ENCODE measurements around the gene BCL7A. TPM values are rescaled to one million over a fixed set of nuclear protein-coding genes. Genes with fewer than 3 reads are reported as not detected.
A peak's percentile ranks its signal among the peaks of the same experiment; 100 is the strongest.

Gene BCL7A
- total and polyA plus RNA-seq, 9 of the 15 experiments (the other 6 are each of a cell fraction or from before 2014, with no cell fraction given) = 0.25 to 21.9 (median 14.9) TPM

DNA sequence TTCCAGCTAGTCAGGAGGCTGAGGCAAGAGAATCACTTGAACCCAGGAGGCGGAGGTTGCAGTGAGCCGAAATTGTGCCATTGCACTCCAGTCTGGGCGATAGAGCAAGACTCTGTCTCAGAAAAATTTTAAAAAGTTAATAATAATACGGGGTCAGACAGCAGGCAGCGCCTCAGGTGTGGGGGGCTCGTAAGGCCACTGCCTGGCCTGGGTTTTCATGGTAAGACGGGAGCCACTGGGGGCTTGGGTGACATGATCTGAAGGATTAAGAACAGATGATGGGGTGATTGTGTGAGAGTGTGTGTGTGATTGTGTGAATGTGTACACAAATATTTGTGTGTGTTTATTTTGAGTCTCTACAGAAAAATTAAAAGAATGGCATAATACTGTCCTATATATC lies 23.6 kb downstream of the BCL7A start (continued):
- TF ChIP-seq, protein P1, sequence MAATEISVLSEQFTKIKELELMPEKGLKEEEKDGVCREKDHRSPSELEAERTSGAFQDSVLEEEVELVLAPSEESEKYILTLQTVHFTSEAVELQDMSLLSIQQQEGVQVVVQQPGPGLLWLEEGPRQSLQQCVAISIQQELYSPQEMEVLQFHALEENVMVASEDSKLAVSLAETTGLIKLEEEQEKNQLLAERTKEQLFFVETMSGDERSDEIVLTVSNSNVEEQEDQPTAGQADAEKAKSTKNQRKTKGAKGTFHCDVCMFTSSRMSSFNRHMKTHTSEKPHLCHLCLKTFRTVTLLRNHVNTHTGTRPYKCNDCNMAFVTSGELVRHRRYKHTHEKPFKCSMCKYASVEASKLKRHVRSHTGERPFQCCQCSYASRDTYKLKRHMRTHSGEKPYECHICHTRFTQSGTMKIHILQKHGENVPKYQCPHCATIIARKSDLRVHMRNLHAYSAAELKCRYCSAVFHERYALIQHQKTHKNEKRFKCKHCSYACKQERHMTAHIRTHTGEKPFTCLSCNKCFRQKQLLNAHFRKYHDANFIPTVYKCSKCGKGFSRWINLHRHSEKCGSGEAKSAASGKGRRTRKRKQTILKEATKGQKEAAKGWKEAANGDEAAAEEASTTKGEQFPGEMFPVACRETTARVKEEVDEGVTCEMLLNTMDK (IDR thresholded peaks at IDR 0.05; ENCODE audit: borderline replicate concordance, insufficient read depth, low read depth, low read length, poor library complexity, severe bottlenecking) = no peak

DNA sequence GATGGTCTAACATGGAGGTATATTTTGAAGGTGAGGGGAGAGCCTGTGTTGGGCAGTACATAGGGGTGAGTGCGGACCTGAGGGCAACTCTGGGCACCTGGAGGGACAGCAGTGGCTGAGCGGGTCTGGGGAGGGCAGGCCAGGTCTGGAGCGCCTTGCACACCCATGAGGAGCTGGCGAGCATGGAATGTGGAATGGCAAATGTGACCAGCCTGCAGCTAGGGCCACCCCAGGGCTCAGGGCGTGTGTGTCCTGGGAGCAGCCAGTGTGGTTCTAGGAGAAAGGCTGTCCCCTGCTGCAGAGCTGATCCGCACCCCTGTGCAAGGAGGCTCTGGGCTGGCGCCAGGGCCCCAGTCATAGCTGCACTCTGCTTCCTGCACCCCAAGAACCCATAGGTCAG lies 24.5 kb downstream of the BCL7A start:
- intact Hi-C loops (cut with micrococcal nuclease) (no loop called here), in situ Hi-C loops (cut with MboI) (no loop called here)
- no TSS peak for BruUV-seq (replicated peaks)
- Histone ChIP-seq H3K27me3 (ENCODE audit: control insufficient read depth in 2 of 2, insufficient read depth in 2 of 2, low read length in 2 of 2) (no peaks in the 10 kb centered on the region), H3K9me3 (replicated peaks; ENCODE audit: control insufficient read depth, insufficient read depth, low read depth, low read length) (no peaks in the 10 kb centered on the region), H3K9me1 (ENCODE audit: control insufficient read depth, insufficient read depth, low read length) (no peaks in the 10 kb centered on the region), H3K4me1 (replicated peaks in 1 of 2; ENCODE audit: control insufficient read depth in 2 of 2, insufficient read depth in 2 of 2, low read length in 2 of 2) (peaks cover 0 to 5% of the 10 kb centered on the region in 2 experiments; a peak in 3 of 5 replicates), H3K9ac (ENCODE audit: insufficient read depth in 1 of 2, low read depth in 2 of 2, low read length in 2 of 2) (peak overlapping the region in 1 of 2 experiments; percentile 31; a peak in 1 of 4 replicates), H2AFZ (ENCODE audit: low read depth, low read length) (no peak overlapping the region), H3K27ac (ENCODE audit: extremely low read depth, low read depth, low read length) (no peak overlapping the region), H3K4me2 (ENCODE audit: insufficient read depth, low read length) (no peak overlapping the region), H4K20me1 (replicated peaks; ENCODE audit: control insufficient read depth, insufficient read depth, low read length) (no peaks in the 10 kb centered on the region), H3K36me3 (ENCODE audit: control insufficient read depth, insufficient read depth, low read length) (peaks cover 42% of the 10 kb centered on the region; the same call in 2 of the 3 replicates), H3K79me2 (ENCODE audit: control insufficient read depth, insufficient read depth, low read length) (no peaks in the 10 kb centered on the region), H3K4me3 (no peak overlapping the region)
- ChIA-PET POLR2A (interaction anchor here (0.6 to 0.7 kb wide), 2 partner anchors 17 to 20 kb away, joined by 5 read pairs; no protein-coding TSS in a partner anchor), CTCF (ENCODE audit: low intra/inter-chr PET ratio) (no interaction called here)
- WGBS (ENCODE audit: insufficient coverage, low coverage, missing lambda C conversion rate) = 94% methylated on average over 7 of the region's 7 CpGs
- ATAC-seq = no peak
- peak; percentile 39; the same call in 1 of the 2 replicates for TF ChIP-seq POLR2G (IDR thresholded peaks at IDR 0.05; ENCODE audit: low read depth, low read length)
- TF ChIP-seq PCBP2 (IDR thresholded peaks at IDR 0.05; ENCODE audit: low read depth, low read length, poor library complexity, severe bottlenecking) = no peak
- TF ChIP-seq RBM22 (IDR thresholded peaks at IDR 0.05; ENCODE audit: low read depth, low read length, poor library complexity, severe bottlenecking) = peak; percentile 39
- no peak for FAIRE-seq
- no peak for DNase-seq (ENCODE audit: extremely low read depth in 1 of 4, low spot score in 3 of 4)
